DMS153 (cell line): ENCODE measurements around the gene PPIL3.
"Not testable (repeated sequence)": the region's sequence is repeated elsewhere in the genome, so short reads cannot be mapped to it uniquely, and the experiment has no call there.

Experiments used
- DNase-seq: peaks from one replicate; lab custom pipeline; 2025; lab: John Stamatoyannopoulos, UW

The PPIL3 gene

DNA sequence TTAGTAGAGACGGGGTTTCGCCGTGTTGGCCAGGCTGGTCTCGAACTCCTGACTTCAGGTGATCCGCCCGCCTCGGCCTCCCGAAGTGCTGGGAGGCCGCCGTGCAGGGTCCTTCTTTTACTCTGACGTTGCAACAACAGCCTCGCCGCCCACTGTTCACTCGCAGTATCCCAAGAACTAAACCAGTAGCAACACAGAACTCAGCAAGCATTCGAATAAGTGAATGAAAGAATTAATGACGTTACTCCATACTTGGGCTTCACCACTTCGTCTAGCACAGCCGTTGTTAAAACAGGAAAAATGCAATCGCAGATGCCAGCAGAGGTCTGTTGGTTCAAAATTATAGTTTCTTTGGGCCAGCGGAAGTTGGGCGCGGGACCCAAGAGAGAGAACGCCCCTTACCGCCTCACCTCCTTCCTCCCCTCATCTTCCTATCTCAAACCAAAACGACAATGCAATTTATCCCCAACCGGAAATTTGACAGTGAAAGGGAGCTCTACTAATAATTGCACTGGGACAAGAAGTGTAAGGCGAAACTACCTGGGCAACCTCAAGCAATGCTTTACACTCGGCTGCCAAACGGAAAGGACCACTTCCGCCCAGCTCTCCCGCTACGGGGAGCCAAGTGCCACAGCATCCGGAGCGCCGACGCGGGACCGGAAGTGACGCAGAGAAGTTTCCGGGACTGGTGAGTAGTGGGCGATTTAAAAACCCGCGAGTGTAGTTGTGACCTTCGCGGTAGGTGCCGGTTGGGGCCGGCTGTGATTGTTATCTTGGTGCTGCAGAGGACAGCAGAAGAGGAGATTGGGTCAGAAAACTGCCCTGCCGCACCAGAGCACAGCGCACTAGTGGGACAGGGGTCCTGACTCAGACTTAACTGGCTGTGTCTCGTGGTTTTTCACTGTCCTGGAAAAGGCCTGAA lies at the start of gene PPIL3, which contains the start of gene NIF3L1:
Gene PPIL3, minus strand, starts transcription at position 374 of the 922 bp plus-strand sequence. CDS start 1,462 bp downstream, outside the sequence.
Gene NIF3L1, plus strand, starts transcription at position 668 of the 922 bp plus-strand sequence. CDS start 2,573 bp downstream, outside the sequence.
- DNase-seq: peak; percentile 97

DNA sequence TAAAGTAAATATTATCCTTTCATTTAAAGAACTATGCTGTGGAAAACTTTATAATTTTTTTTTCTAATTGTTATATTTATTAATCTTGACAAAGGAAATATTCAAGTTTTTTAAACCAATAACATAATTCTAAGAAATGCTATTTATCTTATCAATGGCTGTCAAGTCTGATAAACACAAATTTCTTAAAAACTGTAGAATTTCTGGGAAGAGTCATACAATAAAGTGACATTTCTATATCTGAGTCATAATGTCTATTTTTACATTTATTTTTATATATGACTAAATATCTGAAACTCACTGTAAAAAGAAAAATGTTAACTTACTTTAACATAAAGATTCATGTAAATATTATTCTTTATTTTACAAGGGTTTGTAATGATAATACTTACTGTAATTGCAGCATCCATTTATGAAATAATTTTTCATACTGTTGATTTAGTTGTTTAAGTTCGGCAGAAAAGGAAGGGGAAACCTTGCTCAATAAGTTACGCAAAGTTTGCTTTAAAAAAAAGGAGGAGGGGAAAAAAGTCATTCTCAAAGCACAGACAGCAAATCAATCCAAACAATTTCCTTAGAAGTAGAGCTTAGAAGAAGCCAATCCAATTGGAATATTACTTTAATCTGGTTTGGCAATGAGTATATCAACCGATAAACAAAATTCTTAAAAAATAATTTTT lies 42.2 kb upstream of the PPIL3 start:
- DNase-seq: no peak

DNA sequence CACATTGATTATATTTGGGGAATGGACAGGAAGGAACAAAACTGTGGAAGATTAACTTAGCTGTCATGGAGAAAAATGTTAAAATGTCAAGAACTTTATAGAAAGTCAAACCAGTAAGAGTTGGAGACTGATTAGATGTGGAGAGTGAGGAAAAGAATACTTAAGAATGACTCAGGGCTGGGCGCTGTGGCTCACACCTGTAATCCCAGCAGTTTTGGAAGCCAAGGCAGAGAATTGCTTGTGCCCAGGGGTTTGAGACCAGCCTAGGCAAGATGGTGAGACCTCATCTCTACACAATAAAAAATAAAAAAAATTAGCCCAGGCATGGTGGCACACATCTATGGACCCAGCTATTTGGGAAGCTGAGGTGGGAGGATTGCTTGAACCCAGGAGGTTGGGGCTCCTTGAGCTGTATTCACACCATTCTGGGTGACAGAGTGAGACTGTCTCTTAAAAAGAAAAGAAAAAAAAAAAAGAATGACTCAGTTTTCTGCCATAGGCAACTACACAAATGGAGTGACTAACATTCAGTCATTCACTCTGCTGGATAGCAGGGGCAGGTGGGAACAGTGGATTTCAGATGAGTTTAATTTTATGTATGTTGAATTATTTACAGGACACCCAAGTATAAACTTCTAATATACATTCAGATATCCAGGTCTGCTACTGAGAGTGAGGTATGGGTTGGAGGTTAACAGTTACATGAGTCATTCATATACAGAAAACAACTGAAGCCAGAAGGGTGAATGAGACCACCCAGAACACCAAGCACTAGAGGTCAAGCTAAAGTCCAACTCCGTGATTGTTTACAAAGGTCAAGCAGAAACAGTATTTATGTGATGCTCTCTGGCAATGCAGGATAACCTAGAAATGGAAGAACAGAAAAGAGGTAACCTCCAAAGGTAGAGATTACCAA lies 40.7 kb upstream of the PPIL3 start:
- DNase-seq: no peak

DNA sequence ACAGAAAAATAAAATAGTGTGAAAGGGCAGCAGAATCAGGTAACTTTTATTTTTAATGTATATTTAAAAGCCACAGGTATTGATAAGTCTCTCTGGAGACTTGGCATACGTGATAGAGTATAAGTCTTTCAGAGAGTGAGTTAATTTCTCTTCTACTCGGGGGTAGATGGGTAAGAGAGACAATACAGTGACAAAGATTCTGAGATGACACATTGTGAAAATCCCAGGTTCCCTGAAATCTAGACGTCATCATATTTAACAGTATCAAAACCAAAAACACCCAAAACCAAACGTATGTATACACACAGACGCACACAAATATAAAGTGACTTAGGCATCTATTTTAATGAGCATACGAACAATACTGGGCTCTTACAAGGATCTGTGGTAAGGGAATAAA lies 33.6 kb upstream of the PPIL3 start:
- DNase-seq: no peak

DNA sequence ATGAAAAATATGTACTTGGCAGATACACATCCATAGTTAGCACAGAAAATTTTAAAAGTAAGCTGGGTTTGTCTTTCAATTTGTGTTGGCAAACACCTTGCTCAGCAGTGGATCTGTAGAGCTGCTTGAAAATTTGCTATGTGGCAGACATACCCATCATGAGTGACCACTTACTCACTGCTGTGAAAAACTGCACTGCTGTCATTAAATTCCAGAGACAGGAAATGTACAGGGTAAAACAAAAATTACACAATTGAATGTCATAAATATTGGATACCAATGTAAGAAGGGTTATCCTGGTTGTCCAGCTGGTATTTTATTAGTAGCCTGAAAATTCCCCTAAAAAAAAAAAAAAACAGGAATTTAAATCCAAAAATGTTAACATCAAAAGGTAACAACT lies 24.8 kb upstream of the PPIL3 start:
- no peak for DNase-seq

DNA sequence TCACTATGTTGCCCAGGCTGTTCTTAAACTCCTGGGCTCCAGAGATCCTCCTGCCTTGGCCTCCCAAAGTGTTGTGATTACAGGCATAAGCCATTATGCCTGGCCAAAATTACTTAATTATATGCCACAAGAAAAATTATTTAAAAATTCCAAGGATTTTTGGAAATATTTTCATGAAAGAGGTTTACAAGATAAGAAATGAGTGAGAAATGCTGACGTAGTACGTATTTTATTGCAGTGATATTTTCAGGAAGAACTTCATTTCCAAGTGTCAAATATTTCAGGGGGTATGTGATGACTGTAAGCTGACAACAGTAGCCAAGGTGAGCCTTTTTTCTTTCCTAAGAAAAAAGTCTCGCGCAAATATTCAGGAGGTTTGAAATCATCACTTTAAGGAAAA lies 21.1 kb upstream of the PPIL3 start:
- DNase-seq: no peak

DNA sequence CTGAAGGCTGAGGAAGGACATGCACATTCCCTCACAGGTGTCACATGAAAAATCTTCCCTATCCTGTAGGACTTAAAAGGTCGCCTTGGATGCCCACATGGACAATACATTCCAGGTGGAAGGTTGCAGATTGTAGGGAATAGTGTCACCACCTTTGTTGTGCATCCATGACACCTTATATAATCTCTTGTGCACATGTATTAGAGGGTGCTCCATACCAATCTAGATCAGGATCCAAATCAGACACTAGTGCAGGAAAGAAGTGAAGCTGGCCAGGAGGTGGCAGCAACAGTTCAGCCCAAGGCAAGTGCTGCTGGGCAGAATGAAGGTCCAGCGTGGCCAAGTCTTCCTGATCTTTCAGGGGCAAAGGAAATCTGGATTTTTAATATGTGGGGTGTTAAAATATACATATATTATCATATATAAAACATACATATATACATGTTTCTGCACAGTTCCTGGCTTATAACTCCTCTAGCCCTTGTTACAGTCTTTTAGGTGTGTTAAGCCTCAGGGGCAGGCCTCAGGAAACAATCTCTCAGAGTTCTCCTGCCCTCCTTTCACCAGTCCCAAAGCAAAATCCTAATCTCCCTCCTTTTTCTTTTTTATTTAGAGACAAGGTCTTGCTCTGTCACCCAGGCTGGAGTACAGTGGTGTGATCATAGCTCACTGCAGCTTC lies 16.9 kb upstream of the PPIL3 start:
- peak; percentile 21 for DNase-seq

DNA sequence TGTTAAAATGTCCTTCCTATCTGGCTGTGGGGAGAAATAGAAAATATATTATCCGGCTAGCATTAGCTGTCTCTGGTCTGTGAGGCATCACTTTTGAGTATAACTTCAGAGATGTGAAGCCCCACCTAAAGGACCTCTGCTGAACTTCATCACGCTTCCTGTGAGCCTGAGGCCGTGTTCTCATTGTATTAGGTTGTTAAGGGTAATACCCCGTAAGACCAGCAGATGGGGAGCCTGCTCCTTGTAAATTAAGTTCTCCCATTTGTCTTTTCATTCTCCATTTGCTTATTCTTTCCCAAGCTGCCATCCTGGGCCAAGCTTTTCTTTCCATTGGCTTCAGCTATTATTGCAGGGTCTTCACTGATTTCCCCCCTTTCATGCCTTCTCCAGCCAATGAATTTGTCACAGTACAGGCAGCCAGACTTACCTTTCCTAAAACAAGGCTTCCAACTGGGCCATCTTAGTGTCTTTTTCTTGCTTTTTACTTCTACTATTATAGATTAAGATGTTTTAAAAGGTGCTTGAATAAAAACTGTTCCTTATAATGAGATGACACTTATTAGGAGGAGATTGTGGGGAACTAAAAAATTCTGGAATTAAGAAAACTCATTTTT lies 12.7 kb upstream of the PPIL3 start:
- peak; percentile 75 for DNase-seq

DNA sequence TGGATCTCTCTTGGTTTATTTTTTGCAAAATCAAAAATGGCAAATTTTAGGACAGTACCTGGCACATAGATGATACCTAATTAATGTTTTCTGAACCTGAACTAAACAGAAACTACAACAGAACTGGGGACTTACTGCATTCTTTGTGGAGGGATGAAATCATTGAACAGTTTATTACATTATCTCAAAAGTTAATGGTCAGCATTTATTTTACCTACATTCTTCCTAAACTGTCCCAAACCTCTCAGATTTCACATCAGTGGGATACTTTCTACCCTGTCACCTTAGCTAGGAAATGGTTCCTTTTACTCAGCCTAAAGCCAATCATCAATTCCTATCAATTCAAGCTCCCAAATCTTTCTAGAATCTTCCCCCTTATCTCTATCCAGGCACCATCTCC lies 10.6 kb upstream of the PPIL3 start:
- no peak for DNase-seq

DNA sequence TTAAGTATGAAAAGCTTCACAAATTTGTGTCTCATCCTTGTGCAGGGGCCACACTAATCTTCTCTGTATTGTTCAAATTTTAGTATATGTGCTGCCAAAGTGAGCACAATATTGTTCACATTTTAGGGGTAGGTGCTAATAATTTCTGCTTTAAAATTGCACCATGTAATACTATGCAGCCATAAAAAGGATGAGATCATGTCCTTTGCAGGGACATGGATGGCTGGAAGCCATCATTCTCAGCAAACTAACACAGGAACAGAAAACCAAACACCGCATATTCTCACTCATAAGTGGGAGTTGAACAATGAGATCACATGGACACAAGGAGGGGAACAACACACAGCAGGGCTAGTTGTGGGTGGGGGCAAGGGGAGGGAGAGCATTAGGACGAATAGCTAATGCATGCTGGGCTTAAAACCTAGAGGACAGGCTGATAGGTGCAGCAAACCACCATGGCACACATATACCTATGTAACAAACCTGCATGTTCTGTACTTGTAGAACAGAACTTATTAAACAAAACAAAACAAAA lies 7.1 kb downstream of the PPIL3 start:
- not testable (repeated sequence) for DNase-seq

DNA sequence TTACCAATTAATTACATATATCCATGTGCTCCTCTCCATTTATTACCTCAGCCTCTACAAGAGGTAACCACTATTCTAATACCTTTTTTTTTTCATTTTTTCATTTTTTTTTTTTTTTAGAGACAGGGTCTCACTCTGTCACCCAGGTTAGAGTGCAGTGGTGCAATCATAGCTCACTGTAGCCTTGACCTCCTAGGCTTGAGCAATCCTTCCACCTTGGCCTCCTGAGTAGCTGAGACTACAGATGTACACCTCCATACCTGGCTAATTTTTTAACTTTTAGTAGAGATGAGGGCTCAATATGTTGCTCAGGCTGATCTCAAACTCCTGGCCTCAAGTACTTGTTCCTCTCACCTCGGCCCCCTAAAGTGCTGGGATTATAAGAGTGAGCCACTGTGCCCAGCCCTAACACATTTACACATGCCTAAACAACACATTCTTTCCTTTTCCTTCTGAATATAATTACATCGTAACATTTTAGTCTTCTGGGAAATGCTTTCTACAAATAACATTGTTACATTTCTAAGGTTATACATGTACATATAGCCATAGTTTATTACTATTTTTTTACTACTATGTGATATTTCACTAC lies 10.5 kb downstream of the PPIL3 start:
- no peak for DNase-seq

DNA sequence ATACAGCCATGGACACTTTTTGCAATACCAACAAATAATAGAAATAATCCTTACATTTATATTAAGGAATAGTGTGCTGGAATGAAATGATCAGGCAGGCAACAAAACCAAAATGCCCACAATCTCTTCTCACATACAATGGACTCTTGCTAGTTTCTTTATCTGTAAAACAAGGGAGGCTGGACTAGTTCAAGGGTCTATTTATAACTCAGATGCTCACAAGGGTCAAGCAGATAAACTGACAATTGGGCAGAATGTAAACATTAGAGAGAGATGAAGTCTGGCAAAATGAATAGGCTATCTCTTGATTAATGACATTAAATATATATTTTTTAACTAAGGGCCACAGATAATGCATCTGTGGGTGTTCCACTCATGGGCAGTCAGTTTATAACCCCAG lies 11.4 kb downstream of the PPIL3 start:
- no peak for DNase-seq

DNA sequence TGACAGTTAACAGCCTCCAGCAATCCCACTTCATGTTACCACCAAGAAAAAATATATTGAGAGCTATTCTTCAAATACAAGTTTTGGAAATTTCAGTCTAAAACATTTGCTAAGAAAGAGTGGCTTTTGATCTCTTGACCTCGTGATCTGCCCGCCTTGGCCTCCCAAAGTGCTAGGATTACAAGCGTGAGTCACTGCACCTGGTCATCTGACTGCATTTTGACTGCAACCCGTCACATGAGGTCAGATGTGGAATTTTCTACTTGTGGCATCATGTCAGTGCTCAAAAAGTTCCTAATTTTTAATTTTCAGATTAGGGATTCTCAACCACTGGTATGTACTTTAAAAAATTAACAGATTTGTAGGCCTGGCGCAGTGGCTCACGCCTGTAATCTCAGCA lies 15.3 kb downstream of the PPIL3 start:
- no peak for DNase-seq

DNA sequence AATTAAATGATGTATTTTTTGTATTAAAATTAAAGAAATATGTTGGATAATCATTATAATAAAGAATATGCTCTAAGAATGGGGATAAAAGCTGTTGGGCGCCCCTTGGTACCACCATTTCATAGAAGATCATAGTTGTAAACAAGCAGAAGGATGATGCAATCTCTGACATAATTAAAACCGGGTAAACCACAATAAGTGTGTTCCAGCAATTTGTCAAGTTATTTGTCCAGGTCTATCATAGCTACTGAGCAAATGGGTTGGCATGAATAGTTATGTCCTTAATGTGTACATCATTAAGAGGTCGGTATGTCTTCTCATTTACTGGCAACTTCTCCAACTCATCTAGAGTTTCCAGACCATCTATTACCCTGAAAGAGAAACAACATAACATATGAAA lies 17.7 kb downstream of the PPIL3 start:
- DNase-seq: no peak

DNA sequence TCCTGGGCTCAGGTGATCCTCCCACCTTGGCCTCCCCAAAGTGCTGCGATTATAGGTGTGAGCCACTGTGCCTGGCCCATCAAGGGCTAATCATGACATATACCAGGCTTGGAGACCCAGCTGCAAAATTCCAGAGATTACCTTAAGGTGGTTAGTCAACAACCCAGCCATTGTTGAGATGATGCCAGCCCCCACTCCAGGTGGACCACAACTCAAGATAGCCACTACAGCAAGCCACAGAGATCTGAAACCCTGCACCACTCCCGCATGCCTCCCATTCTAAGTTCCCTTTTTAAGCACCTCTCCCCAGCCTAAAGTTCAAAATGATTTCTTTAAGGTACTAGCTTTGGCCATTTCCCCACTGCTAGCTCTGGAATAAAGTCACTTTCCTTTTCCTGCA lies 19.9 kb downstream of the PPIL3 start:
- DNase-seq: no peak

DNA sequence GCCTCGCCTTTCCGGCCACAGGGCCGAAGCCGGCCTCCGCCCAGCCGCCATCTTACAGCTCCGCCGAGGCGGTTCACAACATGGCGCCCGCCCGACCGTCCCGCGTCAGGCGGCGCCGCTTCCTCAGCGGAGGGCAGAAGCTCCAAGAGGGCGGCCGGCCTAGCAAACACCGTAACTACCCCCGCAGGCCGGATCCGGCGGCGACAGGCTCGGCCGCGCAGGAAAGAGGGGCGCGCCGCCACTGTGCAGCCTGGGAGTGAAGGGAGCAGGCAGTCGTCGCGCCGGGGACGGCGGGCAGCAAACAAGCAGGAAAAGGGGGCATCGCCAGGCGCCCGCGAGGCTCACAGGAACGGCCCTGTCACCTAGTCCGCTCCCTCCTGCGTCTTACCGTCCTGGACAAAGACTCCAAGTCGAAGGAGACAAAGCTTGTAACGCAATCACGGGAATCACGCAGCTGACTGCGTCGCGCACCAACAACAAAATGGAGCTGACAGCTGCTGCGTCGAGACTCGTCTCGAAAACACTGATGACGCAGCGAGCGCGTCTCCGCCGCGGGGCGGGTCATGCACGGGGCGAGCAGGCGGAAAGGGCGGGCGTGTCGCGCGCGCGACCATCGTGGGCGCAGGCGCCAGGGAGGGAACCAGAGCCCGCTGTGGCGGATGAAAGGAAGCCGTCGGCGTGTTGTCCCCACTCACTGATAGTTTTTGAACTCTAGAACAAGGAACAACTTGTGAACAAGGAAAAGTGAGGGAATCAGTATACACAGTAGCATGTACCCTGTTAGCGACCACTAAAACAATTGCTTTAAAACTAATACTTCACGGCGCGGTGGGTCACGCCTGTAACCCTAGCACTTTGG lies 24.5 kb downstream of the PPIL3 start, which contains the start of gene CLK1:
Gene CLK1, minus strand, starts transcription at position 483 of the 859 bp plus-strand sequence. CDS start 2,796 bp downstream, outside the sequence.
- DNase-seq: peak; percentile 56

DNA sequence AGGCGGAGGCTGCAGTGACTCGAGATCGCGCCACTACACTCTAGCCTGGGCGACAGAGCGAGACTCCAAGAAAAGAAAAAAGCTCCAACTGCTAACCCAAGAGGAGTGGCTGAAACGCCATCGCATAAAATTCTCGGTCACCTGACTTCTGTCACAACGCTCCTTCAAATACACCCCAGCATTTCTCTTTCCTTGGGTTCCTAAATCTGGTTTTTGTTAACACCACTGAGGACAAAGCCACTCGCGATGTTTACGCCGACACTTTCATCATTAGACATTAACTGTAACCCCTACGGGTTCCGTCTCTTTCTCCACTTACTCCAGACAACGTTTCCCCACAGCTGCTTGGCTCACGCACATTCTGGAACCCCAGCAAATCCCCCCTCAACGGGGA lies 25.1 kb downstream of the PPIL3 start:
- DNase-seq: no peak

DNA sequence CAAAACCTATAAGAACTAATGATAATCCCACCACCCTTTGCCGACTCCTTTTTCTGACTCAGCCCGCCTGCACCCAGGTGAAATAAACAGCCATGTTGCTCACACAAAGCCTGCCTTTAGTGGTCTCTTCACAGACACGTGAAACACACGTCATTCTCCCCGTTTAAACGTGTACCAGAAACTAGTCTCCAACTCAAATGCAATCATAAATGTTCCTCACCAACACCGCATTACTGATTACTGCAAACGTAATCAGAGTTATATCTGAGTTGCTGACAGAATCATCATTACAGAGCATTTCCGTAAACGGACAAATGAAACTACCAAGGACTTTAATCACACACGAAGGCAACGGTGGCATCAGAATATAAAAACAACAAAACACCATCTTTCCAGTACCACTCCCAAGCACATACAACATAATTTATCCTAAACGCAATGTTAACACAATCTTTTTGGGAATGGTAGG lies 26.3 kb downstream of the PPIL3 start:
- DNase-seq: no peak

DNA sequence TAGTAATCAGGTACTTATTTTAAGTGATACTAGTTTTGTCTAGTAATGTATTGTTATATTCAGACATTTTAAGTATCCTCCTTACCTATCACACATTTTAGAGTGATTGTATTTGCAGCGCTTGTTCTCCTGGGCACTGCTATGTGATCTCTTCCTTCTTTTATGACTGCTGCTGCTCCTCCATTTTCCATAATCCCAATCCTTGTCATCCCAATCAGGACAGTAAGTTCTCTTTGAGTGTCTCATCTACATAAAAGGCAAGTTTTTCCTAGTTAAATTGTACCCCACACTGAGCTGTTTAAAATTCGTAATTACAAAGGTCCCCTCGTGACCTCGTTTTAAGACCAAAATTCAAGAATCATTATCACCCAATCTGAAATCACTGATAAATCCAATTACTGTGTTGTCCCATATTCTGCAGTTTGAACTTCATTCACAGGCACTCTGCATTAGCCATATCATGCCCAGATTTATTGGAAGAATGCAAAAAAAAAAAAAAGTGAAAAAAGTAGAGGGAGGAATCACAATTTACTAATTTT lies 27.2 kb downstream of the PPIL3 start:
- no peak for DNase-seq
